Chondrocyte (in vitro differentiated cells): ENCODE results near the gene BPIFA1. TPM values are rescaled to one million over a fixed set of nuclear protein-coding genes. Genes with fewer than 3 reads are reported as not detected.
A peak's percentile ranks its signal among the peaks of the same experiment; 100 is the strongest.

Experiments
- DNase-seq: peaks from one replicate; pipeline ENCODE4 v3.0.0; 2021; ENCODE audit warnings: mixed read lengths, low spot score
- H3K27ac Mint-ChIP-seq: one replicate; pipeline ENCODE4 v1.8.0; 2021; ENCODE audit warnings: mild to moderate bottlenecking, moderate library complexity, mixed read lengths; ENCODE audit not compliant: unreplicated experiment
- H3K27me3 Mint-ChIP-seq: 2 replicates; pipeline ENCODE4 v1.8.0; 2021; ENCODE audit warnings: low read depth, mixed read lengths
- H3K36me3 Mint-ChIP-seq: 2 replicates; pipeline ENCODE4 v1.8.0; 2021; ENCODE audit warnings: low read depth, mixed read lengths
- H3K4me1 Mint-ChIP-seq: 2 replicates; pipeline ENCODE4 v1.8.0; 2021; ENCODE audit warnings: low read depth, mild to moderate bottlenecking, mixed read lengths
- H3K4me3 Mint-ChIP-seq: one replicate; pipeline ENCODE4 v1.8.0; 2021; ENCODE audit warnings: mild to moderate bottlenecking, moderate library complexity, mixed read lengths; ENCODE audit not compliant: unreplicated experiment
- H3K9me3 Mint-ChIP-seq: 2 replicates; pipeline ENCODE4 v1.8.0; 2021; ENCODE audit warnings: low read depth, mixed read lengths
- total RNA-seq: library from RNA; stranded (reverse); gene quantifications from 3 replicates; pipeline ENCODE4 v1.2.1, GENCODE V29; 2021
- TF ChIP-seq, protein P1 (sequence below): fragments of 200-600 bp; sonication (generic); IDR thresholded peaks from 2 replicates; pipeline ENCODE4 v1.5.0; 2021; ENCODE audit warnings: antibody characterized with exemption, mild to moderate bottlenecking, moderate library complexity

BPIFA1 gene
- total RNA-seq, 1 donor from 2014 or later: not detected

DNA sequence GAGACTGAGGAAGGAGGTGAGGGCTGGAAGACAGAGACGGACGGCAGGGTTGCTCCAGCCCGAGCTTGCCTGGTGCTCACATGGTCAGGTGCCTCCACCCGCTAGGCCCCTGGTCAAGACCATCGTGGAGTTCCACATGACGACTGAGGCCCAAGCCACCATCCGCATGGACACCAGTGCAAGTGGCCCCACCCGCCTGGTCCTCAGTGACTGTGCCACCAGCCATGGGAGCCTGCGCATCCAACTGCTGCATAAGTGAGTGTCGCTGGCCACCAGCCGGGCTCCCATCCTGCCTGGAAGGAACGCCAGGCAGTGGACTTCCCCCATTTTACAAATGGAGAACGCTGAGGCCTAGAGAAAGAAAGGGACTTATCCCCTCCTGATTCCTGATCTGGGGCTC is 55.1 kb downstream of the BPIFA1 start:
- no peak overlapping the region for H3K4me3 Mint-ChIP-seq
- no peak for DNase-seq
- no peaks in the 10 kb centered on the region for H3K4me1 Mint-ChIP-seq
- TF ChIP-seq, protein P1, sequence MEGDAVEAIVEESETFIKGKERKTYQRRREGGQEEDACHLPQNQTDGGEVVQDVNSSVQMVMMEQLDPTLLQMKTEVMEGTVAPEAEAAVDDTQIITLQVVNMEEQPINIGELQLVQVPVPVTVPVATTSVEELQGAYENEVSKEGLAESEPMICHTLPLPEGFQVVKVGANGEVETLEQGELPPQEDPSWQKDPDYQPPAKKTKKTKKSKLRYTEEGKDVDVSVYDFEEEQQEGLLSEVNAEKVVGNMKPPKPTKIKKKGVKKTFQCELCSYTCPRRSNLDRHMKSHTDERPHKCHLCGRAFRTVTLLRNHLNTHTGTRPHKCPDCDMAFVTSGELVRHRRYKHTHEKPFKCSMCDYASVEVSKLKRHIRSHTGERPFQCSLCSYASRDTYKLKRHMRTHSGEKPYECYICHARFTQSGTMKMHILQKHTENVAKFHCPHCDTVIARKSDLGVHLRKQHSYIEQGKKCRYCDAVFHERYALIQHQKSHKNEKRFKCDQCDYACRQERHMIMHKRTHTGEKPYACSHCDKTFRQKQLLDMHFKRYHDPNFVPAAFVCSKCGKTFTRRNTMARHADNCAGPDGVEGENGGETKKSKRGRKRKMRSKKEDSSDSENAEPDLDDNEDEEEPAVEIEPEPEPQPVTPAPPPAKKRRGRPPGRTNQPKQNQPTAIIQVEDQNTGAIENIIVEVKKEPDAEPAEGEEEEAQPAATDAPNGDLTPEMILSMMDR: no peak
- peaks cover 72% of the 10 kb centered on the region for H3K27me3 Mint-ChIP-seq
- H3K36me3 Mint-ChIP-seq: no peaks in the 10 kb centered on the region
- no peak overlapping the region for H3K27ac Mint-ChIP-seq
- H3K9me3 Mint-ChIP-seq: no peaks in the 10 kb centered on the region

DNA sequence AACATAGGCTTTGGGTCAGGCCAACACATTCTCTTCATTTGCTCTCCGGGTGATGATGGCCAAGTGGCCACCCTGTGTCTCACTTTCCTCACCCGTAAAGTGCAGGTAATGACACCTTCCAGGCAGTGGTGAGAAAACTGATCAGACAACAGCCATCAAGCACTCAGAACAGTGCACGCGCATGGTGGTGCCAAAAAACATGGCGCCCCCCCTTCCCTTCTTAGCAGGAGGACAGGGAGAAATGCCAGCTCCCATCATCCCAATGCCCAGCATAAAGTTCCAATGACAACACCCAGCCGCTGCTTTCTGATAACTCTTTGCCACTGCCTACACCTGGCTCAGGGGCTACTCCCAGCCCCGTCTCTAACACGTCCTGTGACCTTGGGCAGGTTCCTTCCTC is 55.6 kb downstream of the BPIFA1 start:
- no peaks in the 10 kb centered on the region for H3K36me3 Mint-ChIP-seq
- no peak overlapping the region for H3K27ac Mint-ChIP-seq
- no peaks in the 10 kb centered on the region for H3K9me3 Mint-ChIP-seq
- no peak overlapping the region for H3K4me3 Mint-ChIP-seq
- no peak for DNase-seq
- H3K4me1 Mint-ChIP-seq: no peaks in the 10 kb centered on the region
- TF ChIP-seq, protein P1: no peak
- peaks cover 71% of the 10 kb centered on the region for H3K27me3 Mint-ChIP-seq

DNA sequence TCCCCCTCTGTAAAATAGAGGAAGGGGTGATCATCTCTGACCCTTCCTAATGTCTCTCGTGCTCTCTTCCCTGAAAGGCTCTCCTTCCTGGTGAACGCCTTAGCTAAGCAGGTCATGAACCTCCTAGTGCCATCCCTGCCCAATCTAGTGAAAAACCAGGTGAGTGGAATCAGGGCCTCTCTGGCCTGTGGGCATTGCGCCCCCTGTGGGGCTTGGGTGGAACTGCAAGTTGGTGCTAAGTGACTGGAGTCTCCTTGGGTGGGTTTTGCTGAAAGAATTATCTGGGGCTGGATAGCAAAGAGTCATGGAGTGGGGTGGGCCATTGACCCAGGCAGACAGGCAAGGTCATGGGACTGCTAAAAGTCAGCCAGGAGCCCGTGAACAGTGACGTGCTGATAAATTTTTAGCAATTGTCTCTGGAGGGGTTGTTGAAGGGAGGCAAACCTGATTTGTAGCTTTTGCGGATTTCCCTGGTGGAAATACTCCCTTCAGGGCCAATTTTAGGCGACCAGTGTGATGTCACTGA is 56.1 kb downstream of the BPIFA1 start:
- TF ChIP-seq, protein P1: peak; percentile 87
- Mint-ChIP-seq H3K27ac (no peak overlapping the region), H3K9me3 (no peaks in the 10 kb centered on the region), H3K36me3 (no peaks in the 10 kb centered on the region), H3K4me3 (no peak overlapping the region), H3K27me3 (peaks cover 71% of the 10 kb centered on the region), H3K4me1 (no peaks in the 10 kb centered on the region)
- DNase-seq: no peak

Other genes starting within 250 kb of the BPIFA1 start
- gene SUN5, start 231.6 kb upstream of the BPIFA1 start, total RNA-seq: not detected in 3 replicates
- gene BPIFB2, start 228.3 kb upstream of the BPIFA1 start, total RNA-seq: not detected in 3 replicates
- not detected in 3 replicates for gene BPIFB6, start 204.3 kb upstream of the BPIFA1 start, total RNA-seq
- gene BPIFB3, start 182.1 kb upstream of the BPIFA1 start, total RNA-seq: not detected in 3 replicates
- gene BPIFB4, start 156.4 kb upstream of the BPIFA1 start, total RNA-seq: not detected in 3 replicates
- gene BPIFA2, start 67.8 kb upstream of the BPIFA1 start, total RNA-seq: not detected in 3 replicates
- not detected in 3 replicates for gene BPIFA3, start 18.6 kb upstream of the BPIFA1 start, total RNA-seq
- gene BPIFB1, start 47.2 kb downstream of the BPIFA1 start, total RNA-seq: not detected in 3 replicates
- 21.7 to 28.3 TPM (median 26.1 TPM) in 3 replicates for gene CDK5RAP1, start 165.5 kb downstream of the BPIFA1 start, total RNA-seq
- gene SNTA1, start 207.8 kb downstream of the BPIFA1 start, total RNA-seq: 22.3 to 68.1 TPM (median 63.3 TPM) in 3 replicates